Measurements from ENCODE around the gene CDC42. TPM values are rescaled to one million over a fixed set of nuclear protein-coding genes. Genes with fewer than 3 reads are reported as not detected.
"Not testable (repeated sequence)": the region's sequence is repeated elsewhere in the genome, so short reads cannot be mapped to it uniquely, and the experiment has no call there.

CDC42 gene
- total and polyA plus RNA-seq, 2 of the 4 experiments (the other 2 are of a cell fraction) = 162 to 609 TPM

- H3K18ac ChIP-seq (ENCODE audit: low read depth, low read length); H3K14ac ChIP-seq (replicated peaks; ENCODE audit: low read depth, low read length); DNase-seq; H3K9me3 ChIP-seq (ENCODE audit: control insufficient read depth, insufficient read depth, low read length); H3K27me3 ChIP-seq (ENCODE audit: control insufficient read depth, insufficient read depth, low read length); ATAC-seq (ENCODE audit: low read depth); H4K8ac ChIP-seq (ENCODE audit: low read depth in 2 of 2, low read length in 2 of 2); H2BK20ac ChIP-seq (ENCODE audit: low read depth, low read length); H3K56ac ChIP-seq (ENCODE audit: extremely low read depth, insufficient read depth, low read length); H3K9me1 ChIP-seq (ENCODE audit: insufficient read depth, low read length); H3K9ac ChIP-seq (ENCODE audit: low read depth, low read length); H2AFZ ChIP-seq (replicated peaks; ENCODE audit: low read length, poor library complexity); H3K4ac ChIP-seq (ENCODE audit: low read depth, low read length); H2AK9ac ChIP-seq (replicated peaks; ENCODE audit: low read depth, low read length, poor library complexity); intact Hi-C loops (cut with micrococcal nuclease); H4K91ac ChIP-seq (ENCODE audit: insufficient read depth, low read depth, low read length); CTCF ChIA-PET; H2AK5ac ChIP-seq (ENCODE audit: low read depth, low read length); POLR2A ChIA-PET (ENCODE audit: unreplicated experiment); H4K5ac ChIP-seq (ENCODE audit: low read depth, low read length); H2BK5ac ChIP-seq (ENCODE audit: low read depth, low read length, poor library complexity, severe bottlenecking); H3K27ac ChIP-seq (ENCODE audit: insufficient read depth, low read length); H3K4me1 ChIP-seq (ENCODE audit: control insufficient read depth, insufficient read depth, low read length); H3K4me3 ChIP-seq (ENCODE audit: insufficient read depth, low read depth, low read length); in situ Hi-C loops (cut with MboI; ENCODE audit: low sequenced_read_pairs); H3K36me3 ChIP-seq (ENCODE audit: control insufficient read depth, insufficient read depth, low read length); H2BK120ac ChIP-seq (ENCODE audit: low read depth, low read length); dilution Hi-C loops (cut with HindIII; ENCODE audit: low sequenced_read_pairs, unreplicated experiment); H3K23ac ChIP-seq (ENCODE audit: low read depth, low read length); H4K20me1 ChIP-seq (ENCODE audit: insufficient read depth, low read length); BruUV-seq (replicated peaks); H3K79me1 ChIP-seq (ENCODE audit: low read depth in 1 of 2, low read length in 2 of 2); H3K4me2 ChIP-seq (ENCODE audit: low read depth, low read length); H2BK15ac ChIP-seq (ENCODE audit: low read depth, low read length): not testable (repeated sequence)
- 72% methylated on average over 2 of the region's 10 CpGs; no CpG with 5 or more reads in 1 of the 2 experiments for WGBS, 2 experiments (ENCODE audit: extremely low coverage in 2 of 2, insufficient read length in 1 of 2)
Measured at GRCh38 chr1:22007262-22007661, 45.2 kb upstream of the CDC42 start.

- H4K91ac ChIP-seq (ENCODE audit: insufficient read depth, low read depth, low read length); H3K36me3 ChIP-seq (ENCODE audit: control insufficient read depth, insufficient read depth, low read length); H4K20me1 ChIP-seq (ENCODE audit: insufficient read depth, low read length); H3K14ac ChIP-seq (replicated peaks; ENCODE audit: low read depth, low read length); H4K8ac ChIP-seq (ENCODE audit: low read depth in 2 of 2, low read length in 2 of 2); H3K9ac ChIP-seq (ENCODE audit: low read depth, low read length); dilution Hi-C loops (cut with HindIII; ENCODE audit: low sequenced_read_pairs, unreplicated experiment); H3K9me1 ChIP-seq (ENCODE audit: insufficient read depth, low read length); H2AFZ ChIP-seq (replicated peaks; ENCODE audit: low read length, poor library complexity); H3K79me1 ChIP-seq (ENCODE audit: low read depth in 1 of 2, low read length in 2 of 2); H3K23ac ChIP-seq (ENCODE audit: low read depth, low read length); H3K4me3 ChIP-seq (ENCODE audit: insufficient read depth, low read depth, low read length); H3K4me1 ChIP-seq (ENCODE audit: control insufficient read depth, insufficient read depth, low read length); CTCF ChIA-PET; intact Hi-C loops (cut with micrococcal nuclease); H2BK15ac ChIP-seq (ENCODE audit: low read depth, low read length); H3K56ac ChIP-seq (ENCODE audit: extremely low read depth, insufficient read depth, low read length); BruUV-seq (replicated peaks); H2BK5ac ChIP-seq (ENCODE audit: low read depth, low read length, poor library complexity, severe bottlenecking); in situ Hi-C loops (cut with MboI; ENCODE audit: low sequenced_read_pairs); H3K27ac ChIP-seq (ENCODE audit: insufficient read depth, low read length); DNase-seq; H2AK5ac ChIP-seq (ENCODE audit: low read depth, low read length); H2AK9ac ChIP-seq (replicated peaks; ENCODE audit: low read depth, low read length, poor library complexity); H3K4ac ChIP-seq (ENCODE audit: low read depth, low read length); H2BK20ac ChIP-seq (ENCODE audit: low read depth, low read length); POLR2A ChIA-PET (ENCODE audit: unreplicated experiment); H3K27me3 ChIP-seq (ENCODE audit: control insufficient read depth, insufficient read depth, low read length); H3K9me3 ChIP-seq (ENCODE audit: control insufficient read depth, insufficient read depth, low read length); H2BK120ac ChIP-seq (ENCODE audit: low read depth, low read length); H4K5ac ChIP-seq (ENCODE audit: low read depth, low read length); H3K18ac ChIP-seq (ENCODE audit: low read depth, low read length); H3K4me2 ChIP-seq (ENCODE audit: low read depth, low read length); ATAC-seq (ENCODE audit: low read depth): not testable (repeated sequence)
- WGBS, 2 experiments (ENCODE audit: extremely low coverage in 2 of 2, insufficient read length in 1 of 2) = no CpG with 5 or more reads among the region's 11 CpGs
Measured at GRCh38 chr1:22009566-22009965, 42.9 kb upstream of the CDC42 start.

All from IMR-90 (cell line).